ENCODE results near the gene MAPK9. TPM values are rescaled to one million over a fixed set of nuclear protein-coding genes. Genes with fewer than 3 reads are reported as not detected.
A peak's percentile ranks its signal among the peaks of the same experiment; 100 is the strongest.

Gene MAPK9
- 26.9 and 30.3 TPM in 2 replicates for total RNA-seq

- Mint-ChIP-seq H3K27me3 (no peaks in the 10 kb centered on the region), H3K9me3 (no peaks in the 10 kb centered on the region), H3K27ac (peak within 1 kb of the TSS; percentile 89), H3K4me1 (peaks cover 33% of the 10 kb centered on the region), H3K36me3 (ENCODE audit: low read depth) (peaks cover 3% of the 10 kb centered on the region), H3K4me3 (peak within 1 kb of the TSS; percentile 92)
- DNase-seq (peak; percentile 87), ATAC-seq (ENCODE audit: low read depth) (peak; percentile 78)
- intact Hi-C loops (cut with micrococcal nuclease): loop anchor here (2.0 to 10.0 kb wide), 8 partner anchors 220 to 1665 kb away; partner anchors contain the start of genes CLK4, MGAT1, RNF130 and RUFY1
- CTCF ChIA-PET: interaction anchor here (1.3 to 5.0 kb wide), 7 partner anchors 11 to 179 kb away, joined by 3 to 82 read pairs (median 5); partner anchors contain the start of gene GFPT2
- TF ChIP-seq CTCF (IDR thresholded peaks at IDR 0.05): no peak
- POLR2A ChIA-PET: interaction anchor here (0.6 to 1.8 kb wide), 2 partner anchors 24 to 841 kb away, joined by 5 to 15 read pairs; no protein-coding TSS in a partner anchor
Measured at GRCh38 chr5:180291943-180292831, at the start of gene MAPK9. TSS of gene MAPK9 (minus strand) at chr5:180292083. CDS start at chr5:180280561, 11,522 bp downstream.

- ChIA-PET POLR2A (no interaction called here), CTCF (no interaction called here)
- no peak overlapping the region for H3K27ac Mint-ChIP-seq
- peaks cover 17% of the 10 kb centered on the region for H3K27me3 Mint-ChIP-seq
- no peaks in the 10 kb centered on the region for H3K36me3 Mint-ChIP-seq (ENCODE audit: low read depth)
- DNase-seq: no peak
- H3K4me1 Mint-ChIP-seq: no peaks in the 10 kb centered on the region
- H3K9me3 Mint-ChIP-seq: no peaks in the 10 kb centered on the region
- no peak for TF ChIP-seq CTCF (IDR thresholded peaks at IDR 0.05)
- intact Hi-C loops (cut with micrococcal nuclease): no loop called here
- ATAC-seq (ENCODE audit: low read depth): no peak
- H3K4me3 Mint-ChIP-seq: no peak overlapping the region
Measured at GRCh38 chr5:180341595-180341994, 49.7 kb upstream of the MAPK9 start.

- no peaks in the 10 kb centered on the region for H3K4me1 Mint-ChIP-seq
- peaks cover 14% of the 10 kb centered on the region for H3K27me3 Mint-ChIP-seq
- CTCF ChIA-PET: no interaction called here
- no peak for DNase-seq
- H3K4me3 Mint-ChIP-seq: no peak overlapping the region
- ATAC-seq (ENCODE audit: low read depth): no peak
- POLR2A ChIA-PET: no interaction called here
- H3K36me3 Mint-ChIP-seq (ENCODE audit: low read depth): no peaks in the 10 kb centered on the region
- no peak for TF ChIP-seq CTCF (IDR thresholded peaks at IDR 0.05)
- H3K27ac Mint-ChIP-seq: no peak overlapping the region
- H3K9me3 Mint-ChIP-seq: no peaks in the 10 kb centered on the region
- intact Hi-C loops (cut with micrococcal nuclease): no loop called here
Measured at GRCh38 chr5:180340856-180341255, 49.0 kb upstream of the MAPK9 start.

- ChIA-PET CTCF (interaction anchor here (1.5 kb wide), 1 partner anchor 24 kb away, joined by 3 read pairs; no protein-coding TSS in a partner anchor), POLR2A (no interaction called here)
- DNase-seq: no peak
- Mint-ChIP-seq H3K27ac (no peak overlapping the region), H3K4me1 (no peaks in the 10 kb centered on the region), H3K4me3 (no peak overlapping the region), H3K36me3 (ENCODE audit: low read depth) (no peaks in the 10 kb centered on the region), H3K9me3 (no peaks in the 10 kb centered on the region), H3K27me3 (peaks cover 14% of the 10 kb centered on the region)
- no peak for ATAC-seq (ENCODE audit: low read depth)
- no peak for TF ChIP-seq CTCF (IDR thresholded peaks at IDR 0.05)
- intact Hi-C loops (cut with micrococcal nuclease): no loop called here
Measured at GRCh38 chr5:180339583-180340183, 47.8 kb upstream of the MAPK9 start.

All from activated B cell treated with CpG ODN at 0.5 μM for 24 hours (primary cell).